ENCODE data around the gene LPA. TPM values are rescaled to one million over a fixed set of nuclear protein-coding genes. Genes with fewer than 3 reads are reported as not detected.

LPA gene
- total RNA-seq, 1 experiment from 2014 or later = 0.61 TPM

GRCh38 chr6:160534050-160534696, 129.9 kb downstream of the LPA start:
- no peak overlapping the region for H3K4me3 Mint-ChIP-seq
- H3K4me1 Mint-ChIP-seq = no peaks in the 10 kb centered on the region
- ChIA-PET CTCF (interaction anchor here (0.5 to 2.9 kb wide), 13 partner anchors 9 to 671 kb away, joined by 3 to 30 read pairs (median 3); no protein-coding TSS in a partner anchor), POLR2A (no interaction called here)
- DNase-seq (ENCODE audit: low spot score) (peak; percentile 83), ATAC-seq (peak; percentile 97)
- H3K9me3 Mint-ChIP-seq = peaks cover 2% of the 10 kb centered on the region; the same call in 1 of the 2 replicates
- H3K27ac Mint-ChIP-seq = no peak overlapping the region
- H3K27me3 Mint-ChIP-seq (ENCODE audit: low read depth) = no peaks in the 10 kb centered on the region; the same call in 1 of the 2 replicates
- TF ChIP-seq SOX15 (CRISPR knock-in tag; IDR thresholded peaks at IDR 0.05) (no peak), OVOL2 (CRISPR knock-in tag; IDR thresholded peaks at IDR 0.05; ENCODE audit: borderline replicate concordance) (no peak), ZNF317 (CRISPR knock-in tag; IDR thresholded peaks at IDR 0.05; ENCODE audit: borderline replicate concordance, low read depth) (no peak), CTCF (IDR thresholded peaks at IDR 0.05) (peak; percentile 79)
- H3K36me3 Mint-ChIP-seq = no peaks in the 10 kb centered on the region

- no peak overlapping the region for H3K4me3 Mint-ChIP-seq
- ATAC-seq = no peak
- ChIA-PET POLR2A (no interaction called here), CTCF (interaction anchor here (2.9 kb wide), 1 partner anchor 12 kb away, joined by 30 read pairs; no protein-coding TSS in a partner anchor)
- no peaks in the 10 kb centered on the region for H3K4me1 Mint-ChIP-seq
- peaks cover 5% of the 10 kb centered on the region for H3K27me3 Mint-ChIP-seq (ENCODE audit: low read depth)
- TF ChIP-seq ZNF317 (CRISPR knock-in tag; IDR thresholded peaks at IDR 0.05; ENCODE audit: borderline replicate concordance, low read depth) (no peak), SMAD4 (CRISPR knock-in tag; IDR thresholded peaks at IDR 0.05) (no peak), HMGA2 (CRISPR knock-in tag; IDR thresholded peaks at IDR 0.05) (no peak), PREB (CRISPR knock-in tag; IDR thresholded peaks at IDR 0.05; ENCODE audit: borderline replicate concordance) (no peak), ZNF281 (CRISPR knock-in tag; IDR thresholded peaks at IDR 0.05) (no peak), NR3C1 (CRISPR knock-in tag; conservative IDR thresholded peaks at IDR 0.05; ENCODE audit: low read depth) (no peak), ZNF121 (CRISPR knock-in tag; IDR thresholded peaks at IDR 0.05) (no peak), ATF2 (CRISPR knock-in tag; IDR thresholded peaks at IDR 0.05; ENCODE audit: borderline replicate concordance, low read depth) (no peak), TP53 (CRISPR knock-in tag; IDR thresholded peaks at IDR 0.05) (no peak), GRHL2 (CRISPR knock-in tag; IDR thresholded peaks at IDR 0.05; ENCODE audit: insufficient replicate concordance, severe bottlenecking) (no peak), STAT6 (CRISPR knock-in tag; conservative IDR thresholded peaks at IDR 0.05; ENCODE audit: low read depth) (no peak), JUN (CRISPR knock-in tag; IDR thresholded peaks at IDR 0.05) (no peak), ATF1 (CRISPR knock-in tag; IDR thresholded peaks at IDR 0.05) (no peak), SOX15 (CRISPR knock-in tag; IDR thresholded peaks at IDR 0.05) (no peak), ZNF263 (CRISPR knock-in tag; IDR thresholded peaks at IDR 0.05; ENCODE audit: low read depth) (no peak)
- no peak overlapping the region for H3K27ac Mint-ChIP-seq
- peaks cover 6% of the 10 kb centered on the region for H3K9me3 Mint-ChIP-seq
- no peaks in the 10 kb centered on the region for H3K36me3 Mint-ChIP-seq
- no peak for DNase-seq (ENCODE audit: low spot score)
Observed at GRCh38 chr6:160532315-160532714, 131.8 kb downstream of the LPA start.
